ENCODE measurements around the gene PICK1.

DNA sequence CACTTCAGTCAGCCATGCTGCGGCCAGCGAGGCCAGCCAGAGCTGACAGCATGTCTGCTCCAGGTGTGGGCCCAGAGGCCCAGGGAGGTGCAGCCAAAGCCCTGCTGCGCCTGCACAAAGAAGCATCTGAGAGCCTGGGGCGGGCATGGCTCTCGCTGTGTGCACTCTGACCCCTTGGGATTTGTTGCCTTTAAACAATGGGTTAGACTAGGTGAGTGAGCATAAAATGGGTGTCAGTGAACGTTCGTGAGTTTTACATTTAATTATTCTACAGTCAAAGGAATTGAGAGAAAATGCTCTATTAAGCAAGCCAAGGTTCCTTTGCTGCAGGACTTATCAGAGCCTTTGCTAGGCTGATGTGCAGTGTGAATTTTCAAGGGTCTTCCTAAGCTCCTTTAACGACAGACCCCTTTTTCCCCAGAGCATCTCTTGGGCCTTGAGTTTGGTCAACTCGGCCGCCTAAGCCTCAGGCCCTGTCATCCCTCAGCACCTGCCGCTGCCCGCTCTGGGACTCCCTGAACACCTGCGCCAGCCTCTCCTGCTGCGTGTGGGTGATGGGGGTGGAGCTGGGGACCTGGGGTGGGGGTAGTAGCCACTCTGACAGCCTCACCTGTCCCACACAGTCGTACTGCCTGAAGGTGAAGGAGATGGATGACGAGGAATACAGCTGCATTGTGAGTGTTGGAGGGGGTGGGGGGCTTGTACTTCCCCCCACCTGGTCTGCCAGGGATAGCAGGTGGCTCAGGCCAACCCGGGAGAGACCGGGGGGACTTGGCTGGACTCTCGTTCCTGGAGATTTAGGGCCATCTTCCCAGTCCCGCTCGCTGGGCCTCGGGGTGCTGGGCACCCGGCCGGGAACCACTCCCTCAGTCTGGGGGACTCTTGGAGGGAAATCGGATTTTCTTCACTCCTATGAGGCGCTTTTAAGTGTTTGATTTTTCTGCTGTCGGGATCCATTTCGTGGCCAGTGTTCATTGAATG lies 16.2 kb downstream of the PICK1 start:
- TF ChIP-seq, protein P1, sequence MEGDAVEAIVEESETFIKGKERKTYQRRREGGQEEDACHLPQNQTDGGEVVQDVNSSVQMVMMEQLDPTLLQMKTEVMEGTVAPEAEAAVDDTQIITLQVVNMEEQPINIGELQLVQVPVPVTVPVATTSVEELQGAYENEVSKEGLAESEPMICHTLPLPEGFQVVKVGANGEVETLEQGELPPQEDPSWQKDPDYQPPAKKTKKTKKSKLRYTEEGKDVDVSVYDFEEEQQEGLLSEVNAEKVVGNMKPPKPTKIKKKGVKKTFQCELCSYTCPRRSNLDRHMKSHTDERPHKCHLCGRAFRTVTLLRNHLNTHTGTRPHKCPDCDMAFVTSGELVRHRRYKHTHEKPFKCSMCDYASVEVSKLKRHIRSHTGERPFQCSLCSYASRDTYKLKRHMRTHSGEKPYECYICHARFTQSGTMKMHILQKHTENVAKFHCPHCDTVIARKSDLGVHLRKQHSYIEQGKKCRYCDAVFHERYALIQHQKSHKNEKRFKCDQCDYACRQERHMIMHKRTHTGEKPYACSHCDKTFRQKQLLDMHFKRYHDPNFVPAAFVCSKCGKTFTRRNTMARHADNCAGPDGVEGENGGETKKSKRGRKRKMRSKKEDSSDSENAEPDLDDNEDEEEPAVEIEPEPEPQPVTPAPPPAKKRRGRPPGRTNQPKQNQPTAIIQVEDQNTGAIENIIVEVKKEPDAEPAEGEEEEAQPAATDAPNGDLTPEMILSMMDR (conservative IDR thresholded peaks at IDR 0.05; ENCODE audit: low read depth, low read length) = no peak
- no peak for TF ChIP-seq EZH2 (IDR thresholded peaks at IDR 0.05; ENCODE audit: borderline replicate concordance, low read depth, low read length, poor library complexity, severe bottlenecking)

Measured in A673 (cell line).